Rectal smooth muscle tissue (tissue), 1 donor: ENCODE results near the gene HEPN1.
A peak's percentile ranks its signal among the peaks of the same experiment; 100 is the strongest.

Experiments
- H3K27ac ChIP-seq: one replicate; pipeline ENCODE4 v1.7.0; 2013; ENCODE audit warnings: low read depth, low read length, inconsistent platforms
- H3K27me3 ChIP-seq: one replicate; pipeline ENCODE4 v1.7.0; 2013; ENCODE audit warnings: low read length; ENCODE audit not compliant: control insufficient read depth, insufficient read depth
- H3K36me3 ChIP-seq: one replicate; pipeline ENCODE4 v1.7.0; 2013; ENCODE audit warnings: low read length; ENCODE audit not compliant: control insufficient read depth, insufficient read depth
- H3K4me1 ChIP-seq: one replicate; pipeline ENCODE4 v1.7.0; 2013; ENCODE audit warnings: low read length; ENCODE audit not compliant: control insufficient read depth, insufficient read depth
- H3K4me3 ChIP-seq: one replicate; pipeline ENCODE4 v1.7.0; 2013; ENCODE audit warnings: low read length
- H3K9ac ChIP-seq: one replicate; pipeline ENCODE4 v1.7.0; 2013; ENCODE audit warnings: low read length

HEPN1 gene

DNA sequence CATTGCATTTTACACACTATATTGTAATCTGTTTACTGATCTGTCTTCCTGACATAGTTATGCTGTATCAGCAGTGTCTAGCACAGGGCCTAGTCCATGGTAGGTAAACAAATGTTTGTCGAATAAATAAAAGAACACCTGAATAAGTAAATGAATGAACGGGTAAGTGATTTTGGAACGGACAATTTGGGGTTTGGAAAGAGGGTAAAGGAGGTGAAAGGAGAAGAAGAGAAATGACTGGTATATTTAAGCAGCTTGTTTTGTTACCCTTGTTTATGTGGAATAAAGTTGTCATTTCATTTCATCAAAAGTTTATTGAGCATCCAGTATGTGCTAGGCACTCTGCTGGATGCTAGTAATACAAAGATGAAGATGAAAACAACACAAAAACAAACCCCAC is at the start of gene HEPN1:
HEPN1 (plus strand) TSS at position 301 of the 400 bp plus-strand sequence.
- no peak within 1 kb of the TSS for H3K9ac ChIP-seq
- peaks cover 2% of the 10 kb centered on the region for H3K27me3 ChIP-seq
- H3K36me3 ChIP-seq = no peaks in the 10 kb centered on the region
- no peak within 1 kb of the TSS for H3K27ac ChIP-seq
- H3K4me3 ChIP-seq = no peak within 1 kb of the TSS
- peaks cover 2% of the 10 kb centered on the region for H3K4me1 ChIP-seq

DNA sequence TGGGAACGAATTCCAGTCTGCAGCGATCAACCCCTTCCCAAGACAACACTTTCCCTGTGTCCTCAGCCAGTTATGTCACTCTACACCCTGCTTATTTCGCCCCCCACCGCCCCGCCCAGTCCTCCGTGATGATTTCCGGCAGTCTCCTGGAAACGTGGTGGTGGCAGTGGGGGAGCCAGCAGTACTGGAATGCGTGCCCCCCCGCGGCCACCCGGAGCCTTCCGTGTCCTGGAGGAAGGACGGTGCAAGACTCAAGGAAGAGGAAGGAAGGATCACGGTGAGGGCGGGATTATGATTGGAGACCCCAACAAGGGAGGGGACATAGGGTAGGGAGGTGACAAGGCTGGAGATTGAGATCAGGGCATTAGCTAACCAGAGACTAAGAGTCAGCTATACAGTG is 49.7 kb upstream of the HEPN1 start:
- Histone ChIP-seq H3K4me3 (no peak overlapping the region), H3K9ac (no peak overlapping the region), H3K27me3 (peaks cover 62% of the 10 kb centered on the region), H3K27ac (no peak overlapping the region), H3K36me3 (no peaks in the 10 kb centered on the region), H3K4me1 (peaks cover 7% of the 10 kb centered on the region)

GRCh38 chr11:124869856-124870387 is 49.1 kb upstream of the HEPN1 start:
- H3K27me3 ChIP-seq = peaks cover 57% of the 10 kb centered on the region
- H3K4me1 ChIP-seq = peaks cover 7% of the 10 kb centered on the region
- H3K4me3 ChIP-seq = no peak overlapping the region
- H3K9ac ChIP-seq = peak overlapping the region; percentile 10
- H3K36me3 ChIP-seq = no peaks in the 10 kb centered on the region
- no peak overlapping the region for H3K27ac ChIP-seq

GRCh38 chr11:124870430-124870829 is 48.6 kb upstream of the HEPN1 start:
- Histone ChIP-seq H3K4me1 (peaks cover 6% of the 10 kb centered on the region), H3K9ac (peak overlapping the region; percentile 10), H3K27me3 (peaks cover 53% of the 10 kb centered on the region), H3K36me3 (no peaks in the 10 kb centered on the region), H3K4me3 (no peak overlapping the region), H3K27ac (no peak overlapping the region)

GRCh38 chr11:124872280-124872679 is 46.8 kb upstream of the HEPN1 start:
- H3K4me3 ChIP-seq = no peak overlapping the region
- H3K27ac ChIP-seq = no peak overlapping the region
- H3K9ac ChIP-seq = no peak overlapping the region
- no peaks in the 10 kb centered on the region for H3K4me1 ChIP-seq
- peaks cover 37% of the 10 kb centered on the region for H3K27me3 ChIP-seq
- H3K36me3 ChIP-seq = no peaks in the 10 kb centered on the region

DNA sequence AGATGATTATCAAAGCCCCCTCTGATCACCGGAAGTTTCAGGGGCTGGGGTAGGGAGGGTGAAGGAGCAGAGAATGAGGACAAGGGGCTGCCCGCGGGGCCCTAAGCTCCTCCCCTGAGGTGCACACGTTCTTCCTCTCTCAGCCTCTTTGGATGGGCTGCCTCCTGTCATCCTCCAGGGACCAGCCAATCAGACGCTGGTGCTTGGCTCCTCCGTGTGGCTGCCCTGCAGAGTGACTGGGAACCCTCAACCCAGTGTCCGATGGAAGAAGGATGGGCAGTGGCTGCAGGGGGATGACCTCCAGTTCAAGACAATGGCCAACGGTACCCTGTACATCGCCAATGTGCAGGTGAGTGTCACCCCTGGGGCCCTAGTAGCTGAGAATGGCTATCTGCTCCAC is 46.3 kb upstream of the HEPN1 start:
- Histone ChIP-seq H3K4me1 (no peaks in the 10 kb centered on the region), H3K36me3 (no peaks in the 10 kb centered on the region), H3K9ac (no peak overlapping the region), H3K4me3 (no peak overlapping the region), H3K27me3 (peaks cover 37% of the 10 kb centered on the region), H3K27ac (no peak overlapping the region)

- Histone ChIP-seq H3K4me1 (no peaks in the 10 kb centered on the region), H3K36me3 (no peaks in the 10 kb centered on the region), H3K27me3 (peaks cover 27% of the 10 kb centered on the region), H3K27ac (no peak overlapping the region), H3K9ac (no peak overlapping the region), H3K4me3 (no peak overlapping the region)
Observed at GRCh38 chr11:124873951-124874350, 45.1 kb upstream of the HEPN1 start.

DNA sequence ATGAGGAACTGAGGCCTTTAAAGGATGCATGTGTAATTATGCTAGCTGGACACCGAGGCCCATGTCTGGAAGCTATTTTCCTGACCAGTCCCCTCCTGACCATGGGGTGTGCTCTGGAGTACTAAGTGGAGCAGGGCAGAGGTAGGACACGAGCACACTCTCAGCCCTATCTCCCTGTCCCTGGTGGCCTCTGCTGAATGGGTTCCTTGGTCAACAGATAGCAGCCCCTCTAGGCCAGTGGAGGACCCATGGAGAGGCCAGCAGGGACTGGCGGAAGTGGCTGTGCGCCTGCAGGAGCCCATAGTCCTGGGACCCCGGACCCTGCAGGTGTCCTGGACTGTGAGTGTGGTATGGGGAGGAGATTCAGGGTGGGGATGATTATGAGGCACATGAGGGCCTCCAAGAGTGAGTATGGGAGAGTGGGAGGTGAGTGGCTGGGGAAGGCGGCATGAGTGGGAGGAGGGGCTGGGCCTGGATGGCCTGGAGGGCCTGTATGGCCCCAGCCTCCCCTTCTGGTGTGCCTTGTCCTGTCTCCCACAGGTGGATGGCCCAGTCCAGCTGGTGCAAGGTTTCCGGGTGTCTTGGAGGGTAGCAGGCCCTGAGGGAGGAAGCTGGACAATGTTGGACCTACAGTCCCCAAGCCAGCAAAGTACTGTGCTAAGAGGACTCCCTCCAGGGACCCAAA is 44.3 kb upstream of the HEPN1 start:
- Histone ChIP-seq H3K27ac (no peak overlapping the region), H3K36me3 (no peaks in the 10 kb centered on the region), H3K9ac (no peak overlapping the region), H3K4me3 (no peak overlapping the region), H3K27me3 (peaks cover 20% of the 10 kb centered on the region), H3K4me1 (no peaks in the 10 kb centered on the region)

DNA sequence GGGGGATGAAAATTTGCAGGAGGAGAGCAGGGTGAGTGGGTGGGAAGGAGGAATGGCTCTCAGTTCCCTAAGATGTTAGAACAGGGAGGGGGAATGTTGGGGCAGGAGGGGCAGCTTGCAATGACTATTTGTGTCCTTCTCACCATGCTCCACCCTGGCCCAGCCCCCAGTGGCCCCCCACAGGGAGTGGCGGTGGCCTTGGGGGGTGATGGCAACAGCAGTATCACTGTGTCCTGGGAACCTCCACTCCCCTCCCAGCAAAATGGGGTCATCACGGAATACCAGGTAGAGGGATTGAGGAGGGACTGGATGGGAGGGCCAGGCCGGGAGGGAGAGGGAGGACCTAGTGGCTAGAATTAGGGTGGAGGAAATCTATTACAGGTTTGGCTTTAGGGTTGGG is 43.6 kb upstream of the HEPN1 start:
- Histone ChIP-seq H3K4me1 (no peaks in the 10 kb centered on the region), H3K27ac (no peak overlapping the region), H3K36me3 (no peaks in the 10 kb centered on the region), H3K27me3 (peaks cover 14% of the 10 kb centered on the region), H3K9ac (no peak overlapping the region), H3K4me3 (peak overlapping the region; percentile 71)

GRCh38 chr11:124875943-124876817 is 42.9 kb upstream of the HEPN1 start:
- H3K4me1 ChIP-seq = no peaks in the 10 kb centered on the region
- peak overlapping the region; percentile 71 for H3K4me3 ChIP-seq
- peaks cover 8% of the 10 kb centered on the region for H3K27me3 ChIP-seq
- H3K36me3 ChIP-seq = no peaks in the 10 kb centered on the region
- peak overlapping the region; percentile 89 for H3K27ac ChIP-seq
- H3K9ac ChIP-seq = no peak overlapping the region

GRCh38 chr11:124876818-124877630 is 42.0 kb upstream of the HEPN1 start:
- H3K4me3 ChIP-seq = peak overlapping the region; percentile 71
- H3K27me3 ChIP-seq = peaks cover 8% of the 10 kb centered on the region
- H3K36me3 ChIP-seq = no peaks in the 10 kb centered on the region
- H3K4me1 ChIP-seq = no peaks in the 10 kb centered on the region
- H3K9ac ChIP-seq = no peak overlapping the region
- H3K27ac ChIP-seq = peak overlapping the region; percentile 89

GRCh38 chr11:124877631-124877909 is 41.5 kb upstream of the HEPN1 start:
- H3K9ac ChIP-seq = no peak overlapping the region
- H3K27ac ChIP-seq = no peak overlapping the region
- no peaks in the 10 kb centered on the region for H3K36me3 ChIP-seq
- no peaks in the 10 kb centered on the region for H3K4me1 ChIP-seq
- H3K4me3 ChIP-seq = peak overlapping the region; percentile 71
- H3K27me3 ChIP-seq = peaks cover 4% of the 10 kb centered on the region
